ELF-1 (cell line): Measurements from ENCODE around the gene BMP2K.
"Not testable (repeated sequence)": the region's sequence is repeated elsewhere in the genome, so short reads cannot be mapped to it uniquely, and the experiment has no call there.

ENCODE experiments used
- DNase-seq: peaks from one replicate; pipeline ENCODE4 v3.0.0-alpha.2; 2016; ENCODE audit warnings: low read depth, low spot score

The BMP2K gene

DNA sequence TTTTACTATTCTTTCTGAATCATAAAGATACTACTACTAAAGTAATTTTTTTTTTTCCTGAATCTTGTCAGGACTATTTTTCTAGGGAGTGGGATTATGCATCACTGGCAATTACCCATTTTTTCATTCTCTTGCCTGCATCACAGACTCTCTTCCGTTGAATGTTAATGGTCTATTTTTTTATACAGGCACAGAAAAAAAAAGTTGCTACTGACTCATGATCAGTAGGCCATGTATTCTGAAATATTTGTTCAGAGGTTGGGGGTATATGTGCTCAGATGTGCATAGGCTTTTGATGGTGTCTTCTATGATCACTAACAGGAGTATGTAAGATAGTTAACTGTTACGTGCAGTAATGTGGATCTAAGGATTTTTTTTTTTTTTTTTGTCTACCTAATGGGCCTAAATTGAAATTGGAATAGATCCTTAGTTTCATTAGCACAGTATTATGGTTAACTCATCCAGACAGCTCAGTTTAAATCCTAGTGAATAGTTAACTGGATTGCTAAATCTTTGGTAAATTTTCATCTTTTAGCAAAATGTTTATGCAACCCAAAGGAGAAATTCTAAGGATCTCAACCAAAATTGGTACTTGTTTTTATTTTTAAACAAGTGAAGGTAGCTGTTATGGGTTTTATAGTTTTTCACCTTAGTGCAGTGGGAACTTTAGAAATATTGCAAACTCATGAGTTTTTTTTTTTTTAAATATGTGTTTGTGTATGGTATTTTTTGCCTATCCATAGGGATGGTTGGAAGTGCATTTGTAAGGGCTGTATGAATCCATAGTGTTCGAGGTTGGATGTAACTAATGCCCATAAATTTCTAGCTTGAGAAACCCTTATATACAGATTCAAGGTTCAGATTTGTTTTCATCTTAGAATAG, 12.1 kb downstream of the BMP2K start:
- DNase-seq, result no peak

DNA sequence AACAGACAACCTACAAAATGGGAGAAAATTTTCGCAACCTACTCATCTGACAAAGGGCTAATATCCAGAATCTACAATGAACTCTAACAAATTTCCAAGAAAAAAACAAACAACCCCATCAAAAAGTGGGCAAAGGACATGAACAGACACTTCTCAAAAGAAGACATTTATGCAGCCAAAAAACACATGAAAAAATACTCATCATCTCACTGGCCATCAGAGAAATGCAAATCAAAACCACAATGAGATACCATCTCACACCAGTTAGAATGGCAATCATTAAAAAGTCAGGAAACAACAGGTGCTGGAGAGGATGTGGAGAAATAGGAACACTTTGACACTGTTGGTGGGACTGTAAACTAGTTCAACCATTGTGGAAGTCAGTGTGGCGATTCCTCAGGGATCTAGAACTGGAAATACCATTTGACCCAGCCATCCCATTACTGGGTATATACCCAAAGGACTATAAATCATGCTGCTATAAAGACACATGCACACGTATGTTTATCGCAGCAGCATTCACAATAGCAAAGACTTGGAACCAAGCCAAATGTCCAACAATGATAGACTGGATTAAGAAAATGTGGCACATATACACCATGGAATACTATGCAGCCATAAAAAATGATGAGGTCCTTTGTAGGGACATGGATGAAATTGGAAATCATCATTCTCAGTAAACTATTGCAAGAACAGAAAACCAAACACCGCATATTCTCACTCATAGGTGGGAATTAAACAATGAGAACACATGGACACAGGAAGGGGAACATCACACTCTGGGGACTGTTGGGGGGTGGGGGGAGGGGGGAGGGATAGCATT, 19.7 kb downstream of the BMP2K start:
- not testable (repeated sequence) for DNase-seq

DNA sequence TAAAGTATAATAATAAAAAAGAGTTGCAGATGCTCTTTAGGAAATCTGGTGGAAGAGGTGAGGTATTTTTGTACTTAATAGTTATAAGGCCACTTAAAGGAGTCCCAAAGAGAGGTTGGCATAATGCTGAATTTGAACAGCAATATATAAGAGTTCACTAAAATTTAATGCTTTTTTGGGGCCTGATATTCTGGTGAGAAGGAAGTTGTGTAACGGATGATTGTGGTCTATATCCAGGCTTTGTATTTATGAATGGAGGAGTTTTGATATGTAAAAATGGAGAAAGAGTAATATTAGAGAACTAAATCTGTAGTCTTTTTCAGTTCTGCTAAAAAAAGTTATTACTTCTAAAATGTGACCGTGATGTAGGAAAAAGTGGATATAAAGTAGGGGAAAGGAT, 20.4 kb downstream of the BMP2K start:
- DNase-seq, result no peak

DNA sequence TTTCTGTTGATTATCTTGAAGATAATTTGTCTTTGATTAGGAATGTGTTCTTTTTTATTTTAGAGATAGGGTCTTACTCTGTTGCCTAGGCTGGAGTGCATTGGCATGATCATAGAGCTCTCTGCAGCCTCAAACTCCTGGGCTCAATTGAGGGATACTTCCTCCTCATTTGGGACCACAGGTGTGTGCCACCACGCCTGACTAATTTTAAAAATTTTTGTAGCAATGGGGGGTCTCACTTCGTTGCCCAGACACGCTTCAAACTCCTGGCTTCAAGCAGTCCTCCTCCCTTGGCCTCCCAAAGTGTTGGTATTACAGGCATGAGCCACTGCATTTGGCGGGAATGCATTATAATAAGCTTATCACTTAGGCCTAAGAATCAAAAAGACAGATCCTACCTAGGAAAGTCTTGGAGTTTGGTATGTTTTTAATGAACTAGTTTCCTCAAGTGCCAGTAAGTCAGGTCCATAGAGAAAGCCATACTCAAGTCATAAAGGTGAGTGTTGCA, 21.7 kb downstream of the BMP2K start:
- no peak for DNase-seq

GRCh38 chr4:78799551-78800495, 23.7 kb downstream of the BMP2K start:
- no peak for DNase-seq

DNA sequence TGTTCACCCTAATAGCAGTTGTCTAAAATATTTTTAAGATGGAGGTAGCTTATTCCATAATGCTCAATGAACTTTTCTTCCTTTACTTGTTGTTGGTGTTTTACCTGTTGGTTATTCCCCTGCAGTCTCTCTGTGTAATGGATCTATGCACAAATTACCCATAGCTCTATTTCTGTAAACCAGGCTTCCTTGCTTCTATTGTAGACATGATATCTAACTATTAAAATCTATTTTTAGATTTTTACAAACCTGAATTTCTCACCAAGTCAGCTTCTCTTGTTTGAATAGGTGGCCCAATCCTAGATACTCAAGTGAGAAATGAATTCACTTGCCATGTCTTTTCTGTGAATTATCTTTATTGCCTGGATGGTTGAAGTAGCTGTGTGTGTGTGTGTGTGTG, 24.8 kb downstream of the BMP2K start:
- DNase-seq, result no peak

GRCh38 chr4:78803983-78804382, 27.8 kb downstream of the BMP2K start:
- no peak for DNase-seq

DNA sequence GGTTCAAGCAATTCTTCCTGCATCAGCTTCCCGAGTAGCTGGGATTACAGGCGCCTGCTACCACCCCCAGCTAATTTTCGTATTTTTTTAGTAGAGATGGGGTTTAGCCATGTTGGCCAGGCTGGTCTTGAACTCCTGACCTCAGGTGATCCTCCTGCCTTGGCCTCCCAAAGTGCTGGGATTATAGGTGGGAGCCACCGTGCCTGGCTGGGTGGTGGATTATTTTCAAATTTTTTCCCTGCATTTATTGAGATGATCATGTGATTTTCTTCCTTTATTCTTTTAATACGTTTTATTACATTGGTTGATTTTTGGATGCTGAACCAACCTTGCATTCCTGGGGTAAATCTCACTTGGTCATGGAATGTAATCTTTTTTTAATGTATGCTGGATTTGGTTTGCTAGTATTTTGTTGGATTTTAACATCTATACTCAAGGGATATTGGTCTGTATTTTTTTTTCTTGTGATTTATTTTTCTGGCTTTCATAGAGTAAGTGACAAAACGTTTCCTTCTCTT, 30.9 kb downstream of the BMP2K start:
- no peak for DNase-seq

GRCh38 chr4:78809295-78809694, 33.1 kb downstream of the BMP2K start:
- DNase-seq, result no peak

- DNase-seq, result peak; percentile 59
These were observed 34.0 kb downstream of the BMP2K start for GRCh38 chr4:78809928-78810835.

GRCh38 chr4:78811034-78811433, 34.9 kb downstream of the BMP2K start:
- no peak for DNase-seq

DNA sequence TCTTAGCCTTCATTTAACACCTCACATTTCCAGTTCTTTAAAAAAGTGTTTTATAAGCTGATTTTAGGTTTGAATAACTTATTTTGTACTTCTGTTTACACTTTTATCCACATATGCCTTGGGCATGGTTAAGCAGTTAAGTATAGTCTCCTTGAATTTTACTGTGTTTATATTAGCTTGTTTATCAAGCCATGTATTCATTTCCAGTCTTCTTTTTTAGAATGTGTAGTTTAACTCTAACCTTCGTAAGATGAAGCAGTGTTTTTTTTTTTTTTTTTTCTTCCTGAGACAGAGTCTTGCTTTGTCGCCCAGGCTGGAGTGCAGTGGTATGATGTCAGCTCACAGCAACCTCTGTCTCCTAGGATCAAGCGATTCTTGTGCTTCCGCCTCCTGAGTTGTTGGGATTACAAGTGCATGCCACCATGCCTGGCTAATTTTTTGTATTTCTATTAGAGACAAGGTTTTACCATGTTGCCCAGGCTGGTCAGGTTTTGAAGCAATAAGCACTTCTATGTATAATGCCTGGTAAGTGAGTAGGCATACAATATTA, 42.5 kb downstream of the BMP2K start:
- no peak for DNase-seq

DNA sequence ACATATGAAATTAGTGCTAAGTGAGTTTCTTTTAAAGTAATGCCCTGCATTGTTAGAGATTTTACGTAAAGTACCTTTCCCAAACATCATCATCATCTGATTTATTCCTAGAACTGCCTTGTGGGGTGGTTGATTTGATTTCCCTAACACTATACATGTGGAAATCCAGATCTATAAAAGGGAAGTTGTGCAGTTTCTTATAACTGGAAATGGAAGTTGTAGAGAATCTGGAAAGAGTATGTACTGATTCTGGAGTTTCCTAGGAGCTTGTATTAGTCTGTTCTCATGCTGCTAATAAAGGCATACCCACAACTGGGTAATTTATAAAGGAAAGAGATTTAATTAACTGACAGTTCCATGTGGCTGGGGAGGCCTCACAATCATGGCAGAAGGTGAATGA, 47.9 kb downstream of the BMP2K start:
- DNase-seq, result no peak

- DNase-seq, result no peak
These were observed 51.0 kb downstream of the BMP2K start for GRCh38 chr4:78827191-78827590.

- DNase-seq, result no peak
These were observed 53.1 kb downstream of the BMP2K start for GRCh38 chr4:78829296-78829695.

- not testable (repeated sequence) for DNase-seq
These were observed 63.5 kb downstream of the BMP2K start for GRCh38 chr4:78839676-78840075.

DNA sequence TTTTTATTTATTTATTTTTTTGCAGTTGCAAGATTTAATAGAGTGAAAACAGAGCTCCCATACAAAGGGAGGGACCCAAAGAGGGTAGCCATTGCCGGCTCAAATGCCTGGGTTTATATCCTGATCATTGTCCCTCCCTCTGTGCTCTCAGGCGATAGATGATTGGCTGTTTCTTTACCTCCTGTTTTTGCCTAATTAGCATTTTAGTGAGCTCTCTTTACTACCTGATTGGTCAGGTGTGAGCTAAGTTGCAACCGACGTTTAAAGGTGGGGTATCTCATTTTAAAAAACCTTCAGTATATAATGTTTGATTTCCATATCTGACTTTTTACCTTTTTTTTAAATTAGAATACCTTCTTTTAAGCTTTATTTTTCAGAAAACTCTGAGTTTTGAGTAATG, 64.1 kb downstream of the BMP2K start:
- not testable (repeated sequence) for DNase-seq

- DNase-seq, result no peak
These were observed 69.3 kb downstream of the BMP2K start for GRCh38 chr4:78845472-78845871.

DNA sequence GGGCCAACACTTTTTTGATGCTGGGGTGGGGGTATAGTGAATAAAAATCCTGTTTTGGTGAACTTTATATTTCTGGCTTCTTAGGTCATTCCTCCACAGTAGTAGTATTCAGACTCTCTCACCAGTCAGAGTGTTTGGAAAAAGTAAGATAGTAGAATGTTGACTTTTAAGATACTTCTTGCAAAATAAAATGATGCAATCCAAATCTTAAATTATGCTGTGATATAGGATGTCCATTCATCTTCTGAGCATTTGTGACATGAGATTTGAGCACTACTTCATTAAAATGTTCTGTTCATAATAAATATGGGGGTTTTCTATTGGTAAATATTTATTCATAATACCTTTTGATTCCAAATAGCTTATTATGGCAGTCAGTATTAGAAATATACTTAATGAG, 70.1 kb downstream of the BMP2K start:
- no peak for DNase-seq

- DNase-seq, result no peak
These were observed 86.2 kb downstream of the BMP2K start for GRCh38 chr4:78862314-78862737.
